ENCODE measurements around the gene SYP.

- TF ChIP-seq, protein P1, sequence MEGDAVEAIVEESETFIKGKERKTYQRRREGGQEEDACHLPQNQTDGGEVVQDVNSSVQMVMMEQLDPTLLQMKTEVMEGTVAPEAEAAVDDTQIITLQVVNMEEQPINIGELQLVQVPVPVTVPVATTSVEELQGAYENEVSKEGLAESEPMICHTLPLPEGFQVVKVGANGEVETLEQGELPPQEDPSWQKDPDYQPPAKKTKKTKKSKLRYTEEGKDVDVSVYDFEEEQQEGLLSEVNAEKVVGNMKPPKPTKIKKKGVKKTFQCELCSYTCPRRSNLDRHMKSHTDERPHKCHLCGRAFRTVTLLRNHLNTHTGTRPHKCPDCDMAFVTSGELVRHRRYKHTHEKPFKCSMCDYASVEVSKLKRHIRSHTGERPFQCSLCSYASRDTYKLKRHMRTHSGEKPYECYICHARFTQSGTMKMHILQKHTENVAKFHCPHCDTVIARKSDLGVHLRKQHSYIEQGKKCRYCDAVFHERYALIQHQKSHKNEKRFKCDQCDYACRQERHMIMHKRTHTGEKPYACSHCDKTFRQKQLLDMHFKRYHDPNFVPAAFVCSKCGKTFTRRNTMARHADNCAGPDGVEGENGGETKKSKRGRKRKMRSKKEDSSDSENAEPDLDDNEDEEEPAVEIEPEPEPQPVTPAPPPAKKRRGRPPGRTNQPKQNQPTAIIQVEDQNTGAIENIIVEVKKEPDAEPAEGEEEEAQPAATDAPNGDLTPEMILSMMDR (IDR thresholded peaks at IDR 0.05) = no peak
- no peak for TF ChIP-seq EZH2 (IDR thresholded peaks at IDR 0.05)
Measured at GRCh38 chrX:49184294-49185281, 15.4 kb downstream of the SYP start.
